Stimulated activated CD8-positive, alpha-beta memory T cell treated with anti-CD3 and anti-CD28 coated beads, Interleukin-15, amount 100 ng/mL, for 24 hours (primary cell): ENCODE data around the gene SNX4.

Experiments used
- DNase-seq: peaks from one replicate; pipeline ENCODE4 v3.0.0-alpha.2; 2020; ENCODE audit warnings: low read depth

The SNX4 gene

DNA sequence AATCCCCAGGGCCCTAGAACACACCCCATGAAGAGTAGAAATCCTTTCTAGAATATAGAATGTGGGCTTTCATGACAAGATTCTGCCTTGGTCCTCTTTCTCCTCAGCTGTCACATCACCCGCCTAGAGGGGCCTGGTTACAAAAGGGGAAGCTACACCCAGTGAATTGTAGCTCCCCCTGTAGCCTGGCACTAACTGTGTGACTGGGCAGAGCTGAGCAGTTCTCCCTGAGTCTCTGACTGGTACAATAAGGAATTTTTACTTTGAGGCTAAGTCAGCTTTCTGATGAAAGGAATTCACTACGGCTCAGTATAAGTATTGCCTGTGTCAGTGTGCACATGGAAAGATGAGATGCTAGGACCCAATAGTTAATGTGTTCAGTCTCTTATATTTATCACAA is 116.2 kb downstream of the SNX4 start:
- DNase-seq = no peak

DNA sequence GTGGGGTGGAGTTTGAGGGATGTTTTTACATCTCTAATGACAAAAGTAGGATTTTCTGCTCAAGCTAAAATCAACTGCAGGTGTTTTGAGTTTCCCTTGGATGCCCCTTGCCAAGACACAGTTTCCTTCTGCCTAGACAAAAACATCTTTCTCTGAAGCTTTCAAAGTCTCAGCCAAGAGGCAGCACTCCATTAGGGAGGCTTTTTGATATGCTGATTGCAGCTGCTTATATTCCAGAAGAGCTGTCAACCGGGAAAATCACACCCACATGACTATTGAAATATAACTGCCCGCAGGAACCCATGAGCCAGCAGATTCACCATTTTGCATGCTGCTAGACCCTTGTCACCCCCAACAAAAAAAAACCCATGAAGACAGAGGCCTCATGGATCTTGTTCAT is 117.4 kb downstream of the SNX4 start:
- DNase-seq = no peak

DNA sequence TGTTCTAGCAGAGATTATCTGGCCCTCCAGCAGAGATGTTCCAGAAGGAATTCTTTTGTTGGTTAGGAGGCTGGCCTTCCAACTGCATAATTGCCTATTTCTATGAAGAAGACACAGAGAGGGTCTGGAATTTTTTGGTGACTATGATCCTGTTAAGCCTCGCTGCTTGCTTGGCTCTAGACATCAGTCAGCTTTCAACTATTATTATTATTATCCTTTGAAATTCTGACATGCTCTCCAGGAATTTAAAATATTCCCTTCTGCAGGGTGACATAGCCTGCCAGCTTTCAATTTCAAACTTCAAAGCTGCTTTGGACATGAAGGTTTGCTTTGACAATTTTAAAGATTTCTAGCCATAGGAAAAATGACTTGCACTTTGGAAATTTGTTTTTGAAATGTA is 118.6 kb downstream of the SNX4 start:
- DNase-seq = no peak

DNA sequence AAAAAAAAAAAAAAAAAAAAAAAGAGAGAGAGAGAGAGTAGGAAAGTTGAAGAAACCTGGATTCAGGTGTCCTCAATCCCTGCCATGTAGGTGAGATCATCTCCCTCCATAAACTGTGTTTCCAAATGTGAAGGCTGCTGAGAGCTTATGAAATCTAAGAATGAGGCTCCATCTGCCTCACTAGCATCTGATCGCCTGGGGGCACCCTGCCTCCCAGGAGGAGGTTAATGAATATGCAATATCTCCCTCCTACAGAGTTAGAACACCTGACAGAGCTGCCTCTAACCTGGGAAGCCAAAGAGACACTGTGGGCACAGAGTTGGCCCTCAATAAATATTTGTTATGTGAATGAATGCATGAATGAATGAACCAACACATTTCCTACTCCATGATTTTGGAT is 121.0 kb downstream of the SNX4 start:
- no peak for DNase-seq
